HL-60/S4 treated with retinoic acid at 250 ng/mL for 4 days and 3 days (cell line): ENCODE data around the gene ANKRD18B.
"Not testable (repeated sequence)": the region's sequence is repeated elsewhere in the genome, so short reads cannot be mapped to it uniquely, and the experiment has no call there.

Experiments used
- in situ Hi-C: fragments of 300-500 bp; cut with MboI; formaldehyde crosslinking; loops from 2 replicates; pipeline ENCODE4 v1.7.0; 2022; ENCODE audit warnings: low sequenced_read_pairs

Gene ANKRD18B

DNA sequence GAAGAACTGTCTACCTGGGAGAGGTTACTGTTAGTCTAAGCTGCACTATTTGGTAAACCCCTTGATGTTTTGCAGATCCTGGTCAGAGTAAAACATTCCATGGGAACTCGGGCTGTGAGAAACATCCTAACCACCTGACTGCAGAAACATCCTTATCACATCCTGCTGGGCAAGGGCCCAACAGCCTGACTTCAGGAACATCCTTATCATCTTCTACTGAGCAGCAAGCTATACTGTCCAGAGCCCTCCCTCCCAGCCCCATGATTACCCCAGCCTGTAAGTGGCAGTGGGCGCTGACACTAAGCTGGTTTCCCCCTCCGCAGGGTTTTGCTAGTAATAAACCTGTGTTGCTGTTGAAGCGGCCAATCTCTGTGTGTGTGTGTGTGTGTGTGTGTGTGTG, 80.9 kb downstream of the ANKRD18B start:
- in situ Hi-C loops = not testable (repeated sequence)

DNA sequence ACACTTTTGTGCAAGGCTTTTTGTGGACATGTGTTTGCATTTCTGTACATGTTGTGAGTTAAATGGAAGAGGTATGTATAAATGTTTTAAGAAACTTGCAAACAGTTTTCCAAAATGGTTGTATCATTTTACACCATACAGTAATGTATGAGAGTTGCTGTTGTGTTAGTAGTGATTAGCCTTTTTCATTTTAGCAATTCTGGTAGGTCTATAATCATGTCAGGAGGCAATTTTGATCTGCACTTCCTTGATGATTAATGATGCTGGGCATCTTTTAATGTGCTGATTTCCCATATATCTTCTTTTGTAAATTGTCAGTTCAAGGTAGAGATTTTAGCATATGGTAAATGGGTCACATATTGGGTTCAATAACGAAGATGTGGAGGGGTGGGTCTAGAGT, 87.3 kb downstream of the ANKRD18B start:
- in situ Hi-C loops = no loop called here

DNA sequence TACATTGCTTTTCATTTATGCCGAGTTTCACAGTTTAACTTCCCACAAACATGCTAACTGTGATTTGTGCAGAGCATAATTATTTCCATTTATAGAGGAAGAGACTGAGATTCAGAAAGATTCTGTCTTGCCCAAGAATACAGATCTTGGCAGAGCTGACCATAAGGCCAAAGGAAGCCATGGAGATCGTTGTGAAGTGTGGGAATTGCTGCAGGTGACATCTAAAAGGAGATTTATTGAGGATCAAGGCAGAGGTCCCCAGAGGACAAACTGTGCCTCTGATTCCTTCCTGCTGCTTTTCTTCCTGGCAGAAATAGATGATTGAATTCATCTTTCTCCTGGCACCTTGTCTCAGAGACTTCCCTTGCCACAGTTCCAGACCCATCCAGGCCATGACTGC, 88.4 kb downstream of the ANKRD18B start:
- in situ Hi-C loops = not testable (repeated sequence)

DNA sequence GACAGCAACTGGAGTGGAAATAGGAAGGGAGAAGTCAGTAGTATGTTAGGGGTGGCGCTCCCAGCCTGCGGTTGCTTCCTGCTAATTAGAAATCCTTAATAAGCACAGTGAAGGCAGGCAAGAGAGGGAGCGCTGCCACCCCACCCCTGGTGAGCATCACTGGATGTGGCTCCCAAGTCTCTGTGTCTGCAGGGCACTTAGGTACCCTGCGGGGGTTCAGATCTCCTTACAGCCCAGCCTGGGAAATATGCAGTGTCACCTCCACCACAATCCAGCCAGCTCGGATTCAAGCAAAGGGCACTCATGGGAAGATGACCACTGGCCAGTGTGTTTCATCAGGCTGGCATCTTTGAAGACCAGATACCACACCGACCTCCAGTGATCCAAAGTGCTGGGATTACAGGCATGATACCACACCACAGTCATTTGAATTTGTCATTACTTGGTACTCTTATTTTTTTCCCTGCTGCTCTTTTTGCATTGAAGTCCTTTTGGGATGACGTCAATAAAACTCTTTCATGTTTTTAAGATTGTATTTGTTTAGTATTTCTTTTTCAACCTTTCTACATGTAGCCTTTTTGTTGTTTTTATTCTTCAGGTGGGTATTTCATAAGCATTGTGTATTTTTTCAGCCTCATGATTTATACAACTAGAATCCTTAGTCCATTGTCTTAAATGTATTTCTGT, 90.1 kb downstream of the ANKRD18B start:
- in situ Hi-C loops = no loop called here

DNA sequence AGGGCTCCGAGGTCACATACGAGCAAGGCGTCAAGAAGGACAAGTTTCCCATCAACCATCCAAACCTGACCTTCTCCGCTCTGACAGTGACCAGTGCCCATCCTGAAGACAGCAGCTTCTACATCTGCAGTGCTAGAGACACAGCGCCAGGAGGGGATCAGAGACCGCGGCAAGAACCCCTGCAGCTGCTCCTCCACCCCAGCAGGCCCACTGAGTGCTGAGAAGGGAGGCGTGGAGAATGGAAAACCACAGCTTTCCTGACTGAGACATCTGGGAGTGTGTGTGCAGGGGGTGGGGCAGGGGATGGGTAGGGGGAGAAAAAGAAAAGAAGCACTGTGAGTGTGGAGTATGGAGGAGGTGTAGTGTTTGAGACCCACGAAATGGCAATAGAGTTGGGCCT, 94.3 kb downstream of the ANKRD18B start:
- in situ Hi-C loops = not testable (repeated sequence)

DNA sequence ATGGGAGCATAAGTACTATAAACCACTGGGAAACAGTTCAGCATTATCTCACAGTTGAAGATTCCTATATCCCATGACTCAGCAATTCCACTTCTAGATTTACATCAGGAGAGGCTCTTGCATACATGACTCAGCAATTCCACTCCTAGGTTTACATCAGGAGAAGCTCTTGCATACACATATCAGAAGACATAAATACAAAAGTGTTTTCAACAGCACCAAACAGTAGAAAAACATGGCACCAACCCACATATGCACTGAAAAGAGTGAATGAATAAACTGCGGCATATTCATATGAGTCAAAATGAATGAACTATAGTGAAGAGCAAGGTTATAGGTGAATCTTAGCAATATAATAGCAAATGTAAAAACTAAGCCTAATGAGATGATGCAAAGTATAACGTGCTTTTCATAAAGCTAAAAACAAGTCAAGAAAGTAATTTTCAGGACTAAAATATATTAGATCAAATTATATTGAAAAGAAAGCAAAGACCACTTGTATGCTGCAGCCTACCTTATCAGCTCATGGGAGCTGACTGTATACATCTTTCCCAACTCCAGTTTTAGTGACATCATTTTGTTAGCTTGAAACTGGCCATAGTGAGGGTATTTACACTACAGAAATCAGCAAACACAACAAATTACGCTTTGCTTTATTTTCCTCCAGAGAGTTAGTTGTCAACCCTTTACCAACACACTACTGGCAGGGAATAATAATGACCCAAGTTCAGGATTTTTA, 95.8 kb downstream of the ANKRD18B start:
- in situ Hi-C loops = loop anchor here (10.0 kb wide), 1 partner anchor 105 kb away; no protein-coding TSS in a partner anchor

DNA sequence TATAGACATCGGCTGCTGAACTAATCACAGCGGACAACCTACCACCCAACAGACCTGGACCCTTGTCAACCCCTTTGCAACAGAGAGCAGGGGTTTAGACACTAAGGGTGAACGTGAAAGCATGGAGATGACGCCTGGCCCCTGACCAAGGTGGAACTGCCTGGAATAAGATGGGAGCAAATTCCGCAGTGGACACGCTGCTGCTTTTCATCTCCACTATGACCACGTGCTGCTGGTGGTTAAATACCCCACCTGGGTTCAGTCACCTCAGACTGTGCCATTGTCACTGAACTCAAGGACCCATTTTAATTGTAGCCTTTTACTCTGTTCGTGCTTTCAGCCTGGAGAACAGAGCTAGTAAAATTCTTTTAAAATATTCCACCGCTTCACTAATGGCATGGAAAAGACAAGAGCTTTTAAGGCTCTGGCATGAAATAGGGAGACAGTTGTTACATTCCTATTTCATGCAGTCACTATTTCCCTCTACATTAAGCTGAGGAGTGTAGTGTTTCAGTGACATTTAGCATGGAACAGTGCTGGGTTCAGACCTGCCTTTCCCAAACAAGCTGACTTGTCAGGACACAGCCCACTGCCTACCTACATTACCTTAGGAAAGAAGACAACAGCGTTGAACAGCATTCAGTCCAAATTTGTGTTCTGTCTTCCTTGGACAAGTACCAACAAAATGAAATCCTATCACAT, 96.8 kb downstream of the ANKRD18B start:
- in situ Hi-C loops = loop anchor here (10.0 kb wide), 1 partner anchor 104 kb away; no protein-coding TSS in a partner anchor
